ENCODE data around the gene IQCC.

Gene IQCC

GRCh38 chr1:32224285-32224684 lies 18.8 kb downstream of the IQCC start:
- no peak for DNase-seq (ENCODE audit: low read depth)

GRCh38 chr1:32228771-32229170 lies 23.3 kb downstream of the IQCC start:
- DNase-seq (ENCODE audit: low read depth): no peak

- no peak for DNase-seq (ENCODE audit: low read depth)
These were observed 26.5 kb downstream of the IQCC start for GRCh38 chr1:32231843-32232432.

- DNase-seq (ENCODE audit: low read depth): no peak
These were observed 27.3 kb downstream of the IQCC start for GRCh38 chr1:32232558-32233304.

GRCh38 chr1:32234792-32235191 lies 29.3 kb downstream of the IQCC start:
- DNase-seq (ENCODE audit: low read depth): no peak

GRCh38 chr1:32239337-32239736 lies 33.9 kb downstream of the IQCC start:
- no peak for DNase-seq (ENCODE audit: low read depth)

- DNase-seq (ENCODE audit: low read depth): no peak
These were observed 34.3 kb downstream of the IQCC start for GRCh38 chr1:32239790-32240139.

GRCh38 chr1:32240140-32240951 lies 34.9 kb downstream of the IQCC start:
- no peak for DNase-seq (ENCODE audit: low read depth)

GRCh38 chr1:32241001-32241763 lies 35.7 kb downstream of the IQCC start:
- no peak for DNase-seq (ENCODE audit: low read depth)

- DNase-seq (ENCODE audit: low read depth): no peak
These were observed 36.9 kb downstream of the IQCC start for GRCh38 chr1:32242341-32242851.

- no peak for DNase-seq (ENCODE audit: low read depth)
These were observed 41.4 kb downstream of the IQCC start, which contains the start of gene FAM167B for GRCh38 chr1:32246888-32247273. Gene FAM167B (plus strand): TSS chr1:32247222. CDS start chr1:32247422, 200 bp downstream.

- no peak for DNase-seq (ENCODE audit: low read depth)
These were observed 42.0 kb downstream of the IQCC start for GRCh38 chr1:32247452-32247851.

GRCh38 chr1:32247983-32248889 lies 42.8 kb downstream of the IQCC start:
- peak; percentile 55 for DNase-seq (ENCODE audit: low read depth)

- peak; percentile 29 for DNase-seq (ENCODE audit: low read depth)
These were observed 44.5 kb downstream of the IQCC start for GRCh38 chr1:32249831-32250525.

- DNase-seq (ENCODE audit: low read depth): no peak
These were observed 45.6 kb downstream of the IQCC start, which contains the start of gene LCK for GRCh38 chr1:32250893-32251716. Gene LCK (plus strand): TSS chr1:32251265. CDS start chr1:32274330, 23,065 bp downstream.

- no peak for DNase-seq (ENCODE audit: low read depth)
These were observed 49.9 kb downstream of the IQCC start for GRCh38 chr1:32255072-32256071.

- DNase-seq (ENCODE audit: low read depth): no peak
These were observed 51.2 kb downstream of the IQCC start for GRCh38 chr1:32256473-32257226.

GRCh38 chr1:32257227-32257508 lies 51.7 kb downstream of the IQCC start:
- no peak for DNase-seq (ENCODE audit: low read depth)

Measured in amniotic epithelial cell (primary cell).